Left lung (tissue), 10 donors: ENCODE results near the gene LMF2. TPM values are rescaled to one million over a fixed set of nuclear protein-coding genes. Genes with fewer than 3 reads are reported as not detected.

Experiments used
- ATAC-seq: fragments of 200-7000 bp; cut with Tn5 transposase; one replicate; pipeline ENCODE4 v1.9.1; 2020; ENCODE audit warnings: moderate library complexity
- DNase-seq, 4 donors: peaks; one replicate each; pipeline ENCODE4 v3.0.0-alpha.2; 2013 to 2020
- H3K27ac ChIP-seq, 2 donors: fragments of 200-600 bp; sonication (generic) in 1 of 2; one replicate each; pipeline versions ENCODE4 v1.5.0 to v1.8.0; 2020 to 2021
- H3K27me3 ChIP-seq, 2 donors: fragments of 200-600 bp; sonication (generic) in 1 of 2; one replicate each; pipeline versions ENCODE4 v1.5.0 to v1.8.0; 2020 to 2021
- H3K36me3 ChIP-seq, 2 donors: fragments of 200-600 bp; sonication (generic) in 1 of 2; one replicate each; pipeline versions ENCODE4 v1.5.0 to v1.8.0; 2020 to 2021
- H3K4me1 ChIP-seq, 2 donors: fragments of 200-600 bp; one replicate each; pipeline ENCODE4 v1.8.0; 2021
- H3K4me3 ChIP-seq, 2 donors: fragments of 200-600 bp; sonication (generic) in 1 of 2; one replicate each; pipeline versions ENCODE4 v1.5.0 to v1.8.0; 2020 to 2021; ENCODE audit warnings: mild to moderate bottlenecking in 1 of 2
- H3K9me3 ChIP-seq, 2 donors: fragments of 200-600 bp; sonication (generic) in 1 of 2; one replicate each; pipeline versions ENCODE4 v1.5.0 to v1.8.0; 2020 to 2021
- CTCF ChIP-seq, 2 donors: fragments of 200-600 bp; sonication (generic) in 1 of 2; IDR thresholded peaks; one replicate each; pipeline versions ENCODE4 v1.5.0 to v1.8.0; 2021; ENCODE audit warnings: antibody characterized with exemption in 2 of 2
- intact Hi-C, 2 donors: fragments of 100-400 bp; cut with DNase I; formaldehyde crosslinking; loops; one replicate each; pipeline versions ENCODE4 v1.11.2 to v1.14.2; 2022
- polyA plus RNA-seq, 6 donors: library from polyadenylated mRNA; unstranded; fragments of 120-200 nt; gene quantifications; one replicate each; pipeline ENCODE4 v1.2.1, GENCODE V29; 2013; ENCODE audit not compliant: insufficient read length in 6 of 6
- total RNA-seq, 2 donors: library from RNA; stranded (reverse); fragmentation: NEBNext Ultra II Directional; extraction: Animal tissue kit (Norgen Biotek cat#: 25700); gene quantifications; one replicate each; pipeline ENCODE4 v1.2.1, GENCODE V29; 2021
- donor health status: DM: no; HTN: yes; CAD: no.
- donor health status: DM: no; HTN: no; CAD: no.

The LMF2 gene
- total and polyA plus RNA-seq, 8 donors = 32.9 to 76.4 (median 47.1) TPM

GRCh38 chr22:50528682-50529415 is 21.3 kb upstream of the LMF2 start:
- no peak for ATAC-seq
- Histone ChIP-seq H3K27me3 (no peaks in the 10 kb centered on the region), H3K36me3 (peaks cover 0 to 25% of the 10 kb centered on the region in 2 donors), H3K4me1 (peaks cover 18 to 63% of the 10 kb centered on the region in 2 donors), H3K4me3 (peak overlapping the region; percentile 71 to 85), H3K9me3 (no peaks in the 10 kb centered on the region), H3K27ac (peak overlapping the region; percentile 99)
- TF ChIP-seq CTCF (IDR thresholded peaks at IDR 0.05) = no peak
- peak in 2 of 4 donors; percentile 55 to 83 for DNase-seq
- intact Hi-C loops = no loop called here

- intact Hi-C loops = no loop called here
- ATAC-seq = no peak
- Histone ChIP-seq H3K27ac (peak overlapping the region; percentile 99), H3K27me3 (no peaks in the 10 kb centered on the region), H3K4me3 (peak overlapping the region in 1 of 2 donors; percentile 85), H3K4me1 (peaks cover 19 to 58% of the 10 kb centered on the region in 2 donors), H3K9me3 (no peaks in the 10 kb centered on the region), H3K36me3 (peaks cover 0 to 33% of the 10 kb centered on the region in 2 donors)
- peak in 2 of 4 donors; percentile 38 to 49 for DNase-seq
- TF ChIP-seq CTCF (IDR thresholded peaks at IDR 0.05) = no peak
Observed at GRCh38 chr22:50527921-50528681, 20.6 kb upstream of the LMF2 start.

- ATAC-seq (peak; percentile 22), DNase-seq (peak in 2 of 4 donors; percentile 88 to 91)
Observed at GRCh38 chr22:50526834-50527801, 19.6 kb upstream of the LMF2 start.

GRCh38 chr22:50526108-50526833 is 18.8 kb upstream of the LMF2 start:
- peaks cover 19 to 46% of the 10 kb centered on the region in 2 donors for H3K4me1 ChIP-seq
- no peaks in the 10 kb centered on the region for H3K9me3 ChIP-seq
- no peaks in the 10 kb centered on the region for H3K27me3 ChIP-seq
- H3K27ac ChIP-seq = peak overlapping the region; percentile 99
- intact Hi-C loops = no loop called here
- TF ChIP-seq CTCF (IDR thresholded peaks at IDR 0.05) = peak; percentile 54 to 91
- peak; percentile 75 to 97 (median 88) for DNase-seq
- peak overlapping the region; percentile 85 to 86 for H3K4me3 ChIP-seq
- ATAC-seq = peak; percentile 30
- peaks cover 0 to 51% of the 10 kb centered on the region in 2 donors for H3K36me3 ChIP-seq

More at GRCh38 chr22:50526834-50527801, 19.6 kb upstream of the LMF2 start:
- peak overlapping the region; percentile 85 to 86 for H3K4me3 ChIP-seq
- H3K9me3 ChIP-seq = no peaks in the 10 kb centered on the region
- intact Hi-C loops = no loop called here
- H3K27me3 ChIP-seq = no peaks in the 10 kb centered on the region
- peaks cover 19 to 48% of the 10 kb centered on the region in 2 donors for H3K4me1 ChIP-seq
- H3K27ac ChIP-seq = peak overlapping the region; percentile 99
- peaks cover 0 to 42% of the 10 kb centered on the region in 2 donors for H3K36me3 ChIP-seq
- no peak for TF ChIP-seq CTCF (IDR thresholded peaks at IDR 0.05)
